CD4-positive, alpha-beta T cell treated with Interferon gamma for 1 hour (primary cell): ENCODE results near the gene SGK1.
"Not testable (repeated sequence)": the region's sequence is repeated elsewhere in the genome, so short reads cannot be mapped to it uniquely, and the experiment has no call there.

Experiments used
- DNase-seq: peaks from one replicate; pipeline ENCODE4 v3.0.0-alpha.2; 2020

The SGK1 gene

GRCh38 chr6:134249759-134250602 lies 67.9 kb downstream of the SGK1 start:
- no peak for DNase-seq

GRCh38 chr6:134249239-134249758 lies 68.6 kb downstream of the SGK1 start:
- no peak for DNase-seq

GRCh38 chr6:134247844-134248580 lies 69.9 kb downstream of the SGK1 start:
- DNase-seq, result no peak

- peak; percentile 80 for DNase-seq
These were observed 70.6 kb downstream of the SGK1 start for GRCh38 chr6:134247231-134247833.

- no peak for DNase-seq
These were observed 72.2 kb downstream of the SGK1 start for GRCh38 chr6:134245706-134246105.

- DNase-seq, result no peak
These were observed 72.9 kb downstream of the SGK1 start for GRCh38 chr6:134245041-134245440.

GRCh38 chr6:134240665-134241431 lies 77.1 kb downstream of the SGK1 start:
- peak; percentile 91 for DNase-seq

- no peak for DNase-seq
These were observed 78.7 kb downstream of the SGK1 start for GRCh38 chr6:134238960-134239795.

GRCh38 chr6:134238006-134238405 lies 79.9 kb downstream of the SGK1 start:
- no peak for DNase-seq

- DNase-seq, result peak; percentile 32
These were observed 81.8 kb downstream of the SGK1 start for GRCh38 chr6:134235937-134236751.

GRCh38 chr6:134235334-134235733 lies 82.6 kb downstream of the SGK1 start:
- not testable (repeated sequence) for DNase-seq

GRCh38 chr6:134233180-134233955 lies 84.5 kb downstream of the SGK1 start:
- DNase-seq, result no peak

- DNase-seq, result no peak
These were observed 87.0 kb downstream of the SGK1 start for GRCh38 chr6:134230940-134231339.

- DNase-seq, result peak; percentile 69
These were observed 87.7 kb downstream of the SGK1 start for GRCh38 chr6:134230087-134230700.

GRCh38 chr6:134229520-134229919 lies 88.4 kb downstream of the SGK1 start:
- no peak for DNase-seq

GRCh38 chr6:134223796-134224420 lies 94.0 kb downstream of the SGK1 start:
- DNase-seq, result no peak

- DNase-seq, result no peak
These were observed 96.7 kb downstream of the SGK1 start for GRCh38 chr6:134221250-134221649.

- DNase-seq, result no peak
These were observed 100.1 kb downstream of the SGK1 start for GRCh38 chr6:134217798-134218140.
